GM21367 (cell line): ENCODE results near the gene CUBN.

Experiments
- ATAC-seq: cut with Tn5 transposase; IDR thresholded peaks from one replicate; pipeline ENCODE4 v1.9.1; 2021; ENCODE audit not compliant: unreplicated experiment

Gene CUBN

DNA sequence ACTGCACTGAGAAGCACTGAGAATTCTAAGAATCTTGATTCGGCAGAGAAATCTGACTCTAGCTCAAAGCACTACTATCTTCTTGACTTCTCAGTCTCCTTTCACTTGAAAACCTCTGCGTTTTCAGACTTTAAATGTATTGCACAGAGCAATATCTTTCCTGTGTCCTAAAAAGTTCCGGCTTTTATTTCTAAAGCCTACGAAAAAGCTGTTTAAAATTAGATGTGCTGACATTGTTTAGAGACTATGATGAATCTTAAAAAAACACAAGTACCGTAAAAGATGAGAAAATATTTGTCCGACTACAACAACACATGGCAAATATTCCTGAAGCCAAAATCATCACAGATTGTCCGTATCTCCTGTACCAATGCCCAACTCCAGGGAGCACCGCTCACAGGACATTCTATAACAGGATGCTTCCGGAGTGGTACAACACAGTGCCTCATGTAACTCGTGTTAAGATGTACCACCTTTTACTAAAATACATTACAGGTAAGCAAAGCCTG lies 136.9 kb downstream of the CUBN start:
- ATAC-seq, result no peak

DNA sequence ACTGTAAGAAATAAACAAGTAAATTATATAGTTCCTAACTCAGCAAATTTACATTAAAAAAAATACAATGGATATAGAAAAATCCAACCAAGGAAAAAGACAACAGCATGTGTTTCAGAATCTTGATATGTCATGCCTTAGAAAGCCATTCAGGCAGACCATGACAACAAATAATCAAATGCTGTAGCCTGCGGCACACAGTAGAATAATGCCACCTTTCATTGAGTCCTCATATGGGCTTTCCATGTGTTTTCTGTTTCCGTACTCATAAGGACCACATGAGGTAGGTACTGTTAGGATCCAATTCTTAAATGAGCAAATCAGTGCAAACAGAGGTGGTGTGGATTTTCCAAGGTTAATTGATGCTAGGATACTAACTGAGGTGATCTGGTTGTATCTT lies 138.6 kb downstream of the CUBN start:
- no peak for ATAC-seq

DNA sequence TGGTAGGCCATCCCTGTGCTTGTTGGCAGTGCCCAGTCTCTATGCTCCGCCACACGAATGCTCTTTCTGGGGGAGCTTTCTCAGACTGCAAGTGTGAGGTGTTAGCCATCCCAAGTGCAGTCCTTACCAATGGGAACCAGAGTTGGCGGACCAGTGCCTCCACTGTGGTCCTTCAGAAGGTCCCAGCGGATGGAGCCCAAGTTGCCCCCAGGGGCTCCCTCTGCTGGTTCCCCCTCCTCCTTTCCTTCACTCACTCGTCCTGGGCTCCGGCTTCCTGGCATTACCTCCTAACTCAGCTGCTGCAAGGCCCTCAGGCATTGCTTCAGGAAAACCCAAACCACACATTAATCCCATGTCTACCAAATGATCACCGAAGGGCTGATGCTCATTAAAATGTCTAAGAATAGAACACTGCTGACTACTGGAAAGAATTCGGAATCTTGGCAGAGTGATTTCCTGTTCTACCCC lies 139.8 kb downstream of the CUBN start:
- no peak for ATAC-seq

DNA sequence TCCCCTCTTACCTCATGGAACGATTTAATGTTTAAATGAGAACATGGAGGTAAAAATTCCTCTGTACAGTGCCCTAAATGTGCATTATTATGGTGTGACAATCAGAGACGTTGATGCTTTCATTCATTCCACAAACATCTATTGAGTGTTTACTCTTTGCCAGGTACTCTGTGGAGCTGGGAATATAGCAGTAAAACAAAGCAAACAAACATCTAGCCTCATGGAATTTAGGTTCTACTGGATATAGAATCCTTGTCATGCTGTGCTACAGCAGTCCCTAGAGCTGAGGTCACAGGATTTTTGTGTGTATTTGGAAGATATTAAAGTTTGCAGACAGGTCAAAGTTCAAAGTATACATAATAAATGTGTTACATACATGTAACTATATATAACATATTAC lies 140.7 kb downstream of the CUBN start:
- no peak for ATAC-seq

DNA sequence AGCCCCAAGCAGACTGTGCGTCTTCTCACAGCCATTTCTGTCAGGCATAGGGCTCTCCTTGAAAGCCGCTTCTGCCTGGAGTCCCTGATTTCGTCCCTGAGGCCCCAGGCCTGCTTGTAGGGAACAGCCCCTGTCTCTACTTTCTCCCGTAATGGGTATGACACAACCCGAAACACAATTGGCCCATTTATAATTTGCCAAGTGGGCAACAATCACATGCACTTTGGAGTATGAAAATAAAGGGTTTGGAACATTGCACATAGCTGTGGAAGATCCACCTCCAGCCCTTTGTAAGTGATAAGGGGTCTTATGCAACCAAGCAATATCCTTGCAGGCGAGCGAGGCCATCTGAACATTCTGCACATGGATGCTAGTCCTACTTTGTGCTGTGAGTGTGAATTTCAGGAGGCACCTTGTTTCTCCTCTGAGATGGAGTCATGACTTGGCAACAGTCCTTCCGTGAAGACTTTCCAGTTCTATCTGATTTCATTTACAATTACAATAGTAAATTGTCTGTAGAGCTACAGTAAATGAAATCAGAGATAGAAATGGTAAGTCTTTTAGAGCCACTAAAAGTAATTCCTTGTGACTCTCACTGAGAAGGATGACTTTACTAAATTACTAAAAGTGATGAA lies 141.5 kb downstream of the CUBN start:
- ATAC-seq, result no peak

DNA sequence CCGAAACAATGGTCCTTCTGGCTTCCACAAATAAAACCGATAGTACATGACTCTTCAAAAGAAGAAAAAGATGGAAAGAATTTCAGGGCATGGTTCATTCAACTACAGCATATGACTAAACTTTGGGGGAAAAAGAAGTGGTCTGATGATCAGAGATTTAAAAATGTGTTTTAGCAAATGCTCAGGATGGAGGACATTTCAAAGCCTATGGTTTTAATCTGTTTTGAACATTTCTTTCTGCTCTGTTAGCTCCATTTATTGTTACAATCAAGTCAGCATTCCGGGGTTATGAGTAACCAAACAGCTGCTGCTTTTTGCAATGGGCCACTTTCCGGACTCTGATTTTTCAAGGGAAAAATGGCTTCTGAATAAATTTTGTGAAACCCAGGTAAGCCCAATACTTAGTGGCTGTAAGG lies 142.4 kb downstream of the CUBN start:
- ATAC-seq, result no peak

DNA sequence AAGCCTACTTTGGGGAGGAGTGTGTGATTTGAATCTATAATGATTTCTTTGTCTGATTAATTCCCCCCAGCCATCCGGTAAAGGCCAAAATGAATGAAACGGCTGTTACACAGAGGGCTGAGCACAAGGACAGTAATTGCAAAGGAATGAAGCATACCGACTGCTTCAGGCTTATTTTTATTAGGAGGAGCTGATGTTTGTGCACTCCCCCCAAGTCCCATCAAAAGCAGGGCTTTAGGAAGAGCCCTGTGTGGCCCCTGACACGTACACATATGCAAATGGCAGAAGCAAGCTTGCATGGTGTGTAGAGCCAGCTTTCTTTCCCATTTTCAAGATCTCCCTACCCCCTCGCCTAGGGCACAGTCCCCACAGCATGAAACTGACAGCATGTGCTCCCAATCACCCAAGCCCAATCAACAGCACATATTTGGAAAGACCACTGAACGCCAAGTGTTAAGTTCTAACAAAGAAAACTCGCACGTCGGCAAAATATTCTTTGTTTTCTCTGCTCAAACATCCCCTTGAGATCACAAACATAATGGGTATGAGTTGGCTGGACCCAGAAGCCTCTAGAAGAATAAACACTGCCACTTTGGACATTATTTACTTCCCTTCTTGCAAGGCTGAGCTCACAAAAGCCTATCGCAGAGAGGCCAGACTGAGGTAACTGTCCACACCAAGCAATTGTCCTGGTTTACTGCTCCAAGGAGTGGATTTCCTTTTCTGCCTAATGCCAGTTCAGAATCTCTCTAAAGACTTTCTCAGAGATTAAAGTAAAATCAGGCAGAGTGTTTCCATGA lies 143.0 kb downstream of the CUBN start:
- no peak for ATAC-seq

DNA sequence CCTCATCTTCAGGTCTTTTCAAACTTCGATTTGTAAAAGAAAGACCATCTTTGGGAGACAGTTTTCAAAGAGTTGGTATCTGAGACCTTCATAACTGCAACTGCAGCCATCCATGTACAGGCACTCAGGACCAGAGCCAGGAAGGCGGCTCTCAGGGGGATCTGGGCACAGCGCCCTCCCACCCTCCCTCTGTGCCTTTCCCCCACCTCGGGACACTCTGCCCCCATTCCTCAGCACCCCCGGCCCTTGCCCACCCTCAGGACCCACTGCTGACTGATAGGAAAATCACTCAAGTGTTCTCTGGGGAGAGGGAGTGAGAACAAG lies 143.6 kb downstream of the CUBN start:
- ATAC-seq, result no peak

DNA sequence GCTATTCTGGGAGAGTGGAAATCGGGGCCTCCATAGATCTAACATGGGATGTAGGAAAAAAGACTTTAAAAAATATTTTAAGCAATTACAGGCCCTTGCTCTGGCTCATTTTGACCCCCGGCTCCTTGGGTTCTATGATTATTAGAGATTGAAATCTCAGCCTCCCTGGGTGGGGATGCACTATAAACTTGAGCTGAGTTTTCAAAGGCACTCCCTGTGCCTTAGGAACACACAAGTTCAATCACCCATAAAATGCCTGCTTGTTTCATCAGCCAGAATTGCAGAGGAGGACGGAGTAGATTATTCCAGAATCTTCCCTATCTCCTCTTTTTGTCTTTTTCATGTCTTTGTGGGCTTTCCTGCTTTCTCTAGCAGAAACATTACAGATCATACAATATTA lies 145.4 kb downstream of the CUBN start:
- no peak for ATAC-seq

DNA sequence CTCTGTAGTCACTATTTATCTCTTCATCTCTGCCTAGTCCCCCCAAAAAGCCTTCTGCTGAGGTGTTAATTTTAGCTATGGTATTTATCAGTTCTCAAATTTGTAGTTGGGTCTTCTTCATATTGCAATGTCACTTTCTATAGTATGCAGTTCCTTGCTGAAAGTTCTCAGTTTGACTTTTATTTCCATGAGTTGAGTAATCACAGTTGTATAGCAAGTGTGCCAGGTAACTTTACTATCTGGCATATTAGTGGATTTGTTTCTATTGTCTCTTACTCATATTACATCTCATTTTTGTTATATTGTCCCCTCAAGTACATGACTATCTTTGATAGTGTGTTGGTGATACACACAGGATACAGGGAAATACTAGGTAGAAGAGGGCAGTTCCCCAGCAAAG lies 152.8 kb downstream of the CUBN start:
- ATAC-seq, result no peak

DNA sequence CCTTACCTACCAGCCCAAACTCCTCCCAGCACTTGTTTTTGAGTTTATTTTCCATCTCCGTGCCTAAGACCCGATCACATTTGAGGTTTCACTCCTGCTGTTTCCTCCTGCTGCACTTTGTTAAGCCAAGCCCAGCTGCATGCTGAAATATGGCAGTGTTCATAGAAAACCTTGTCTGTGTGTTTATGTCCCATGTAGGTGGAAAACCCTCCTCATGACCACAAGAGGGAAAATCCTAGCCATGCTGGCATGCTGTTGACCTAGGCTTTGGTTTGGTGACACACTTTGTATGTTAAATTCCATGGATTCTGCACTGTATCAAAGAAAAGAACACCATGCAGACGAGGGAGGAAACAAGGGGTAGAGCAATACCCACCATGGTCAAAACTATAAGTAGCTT lies 154.4 kb downstream of the CUBN start:
- no peak for ATAC-seq

DNA sequence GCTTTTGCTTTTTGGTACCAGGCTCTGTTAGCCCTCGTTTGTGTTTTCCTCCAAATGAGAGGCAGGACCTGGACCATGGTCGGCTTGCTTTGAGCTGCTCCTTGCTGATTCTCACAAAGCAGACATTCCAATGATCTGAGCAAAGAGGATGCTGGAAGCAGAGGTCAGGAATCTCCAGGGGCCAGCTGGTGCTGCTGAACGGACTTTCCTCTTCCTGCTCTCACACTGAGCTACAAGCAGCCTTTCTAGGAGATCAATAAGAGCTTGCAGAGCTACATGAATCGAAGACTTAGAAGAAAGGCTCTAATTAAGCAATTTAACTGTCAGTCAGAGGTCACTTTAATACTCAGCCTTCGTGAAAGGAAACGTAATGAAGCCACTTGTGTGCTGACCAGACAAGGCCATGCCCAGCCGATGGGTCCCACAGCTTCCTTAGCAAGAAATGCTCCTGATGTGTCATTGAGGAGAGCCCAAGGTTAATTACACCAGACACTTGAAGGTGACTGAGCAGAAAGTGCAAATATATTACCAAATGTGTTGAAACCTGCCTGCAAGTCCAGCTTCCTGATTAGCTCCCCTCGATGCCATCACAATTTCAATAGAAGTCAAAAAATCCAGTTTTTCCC lies 161.1 kb downstream of the CUBN start:
- no peak for ATAC-seq

DNA sequence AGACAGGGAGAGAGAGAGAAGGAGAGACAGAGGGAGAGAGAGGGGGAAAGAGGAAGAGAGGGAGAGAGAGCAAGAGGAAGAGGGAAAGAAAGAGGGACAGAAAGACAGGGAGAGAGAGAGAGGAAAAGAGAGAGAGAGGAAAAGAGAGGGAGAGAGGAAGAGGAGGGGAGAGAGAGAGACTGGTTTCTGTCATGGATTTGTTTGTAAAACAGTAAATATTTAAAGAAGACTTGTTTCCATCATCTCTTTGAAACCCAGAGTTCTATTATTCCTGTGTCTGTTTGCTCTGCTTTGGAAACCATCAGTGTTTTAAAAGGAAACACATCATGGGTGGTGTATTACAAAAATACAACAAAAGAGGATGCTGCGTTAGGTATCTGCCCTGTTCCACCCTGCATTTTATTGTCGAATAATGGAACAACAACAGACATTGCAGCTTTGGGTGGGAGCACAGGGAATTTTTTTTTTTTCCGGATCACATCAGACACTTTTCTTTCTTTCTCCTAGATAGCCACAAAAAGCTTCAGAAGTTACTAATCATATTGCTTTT lies 161.7 kb downstream of the CUBN start:
- ATAC-seq, result no peak

DNA sequence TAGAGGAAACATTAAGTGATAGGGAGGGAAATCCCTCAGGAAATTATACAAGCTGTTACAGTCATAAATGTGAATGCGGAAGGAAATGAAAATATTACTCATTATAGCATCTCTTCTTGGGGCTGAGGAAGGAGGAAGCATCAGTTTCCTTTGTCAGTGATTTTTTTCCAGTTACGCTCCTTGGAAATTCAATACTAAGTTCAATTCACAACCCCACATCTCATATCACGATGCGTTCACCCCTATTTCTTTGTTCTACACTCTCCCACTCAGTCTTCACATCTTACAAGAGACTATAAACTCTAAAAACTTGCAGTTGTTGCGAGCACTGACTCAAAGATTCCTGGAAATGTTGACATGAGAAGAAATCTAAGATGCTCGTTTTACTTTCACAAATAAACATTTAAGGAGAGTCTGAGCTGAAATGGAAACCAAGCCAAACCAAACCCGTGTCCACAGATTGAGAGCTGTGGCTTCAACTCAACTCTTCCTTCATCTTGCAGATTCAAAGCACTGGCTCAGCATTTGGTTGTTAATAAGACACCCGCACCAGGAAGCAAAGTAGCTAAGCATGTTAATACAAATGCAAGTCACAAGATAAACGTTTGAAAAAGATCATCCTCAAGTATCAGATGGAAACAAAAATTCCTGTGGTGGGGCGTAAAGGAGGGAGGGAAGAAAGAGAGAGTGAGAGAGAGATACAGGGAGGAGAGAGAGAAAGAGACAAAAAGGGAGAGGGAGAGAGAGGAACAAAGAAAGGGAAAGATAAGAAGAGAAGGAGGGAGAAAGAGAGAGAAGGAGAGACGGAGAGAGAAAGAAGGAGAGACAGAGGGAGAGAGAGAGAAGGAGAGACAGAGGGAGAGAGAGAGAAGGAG lies 162.4 kb downstream of the CUBN start:
- ATAC-seq, result no peak

DNA sequence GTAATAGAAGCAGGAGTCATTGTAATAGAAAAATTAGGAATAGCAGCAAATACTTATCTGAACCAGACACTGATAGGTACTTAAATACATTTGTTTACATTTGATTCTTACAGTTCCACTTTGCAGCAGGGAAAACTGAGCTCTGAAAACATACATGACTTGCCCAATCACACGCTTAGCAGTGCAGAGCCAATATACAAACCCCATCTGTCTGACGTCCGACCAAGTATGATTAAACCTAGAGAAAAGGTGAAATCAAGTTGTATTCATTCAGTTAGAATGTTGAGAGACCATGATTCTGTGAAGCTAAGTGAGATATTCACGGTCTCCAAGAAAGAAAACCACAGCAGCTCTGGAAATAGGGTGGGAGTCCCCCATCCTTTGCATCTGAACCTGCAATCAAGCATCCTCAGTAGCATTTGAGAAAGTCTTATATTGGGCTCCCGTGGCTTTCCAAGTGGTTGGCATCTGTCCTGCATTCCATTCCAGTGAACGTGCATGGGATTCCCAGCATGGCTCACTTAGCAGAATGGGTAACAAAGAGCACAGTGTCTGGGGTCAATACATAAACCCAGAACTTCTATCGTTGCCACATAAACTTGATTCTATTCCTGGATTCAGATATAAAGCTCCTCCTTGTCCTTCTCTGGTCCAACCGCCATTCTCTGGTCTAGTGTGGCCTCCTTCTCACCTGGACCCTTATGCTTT lies 163.7 kb downstream of the CUBN start:
- no peak for ATAC-seq

DNA sequence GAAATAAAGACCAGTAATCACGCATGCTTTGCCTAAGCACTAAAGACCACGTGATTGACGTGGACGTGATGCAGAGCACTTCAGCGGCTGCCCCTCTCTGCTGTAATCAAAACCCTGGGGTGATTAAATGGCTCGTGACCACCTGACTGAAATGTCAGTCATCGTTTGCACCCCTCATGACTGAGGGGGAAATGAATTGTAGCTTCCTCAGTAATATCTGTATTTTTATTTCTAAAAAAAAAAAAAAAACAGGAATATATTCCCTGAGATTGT lies 164.3 kb downstream of the CUBN start:
- ATAC-seq, result no peak

DNA sequence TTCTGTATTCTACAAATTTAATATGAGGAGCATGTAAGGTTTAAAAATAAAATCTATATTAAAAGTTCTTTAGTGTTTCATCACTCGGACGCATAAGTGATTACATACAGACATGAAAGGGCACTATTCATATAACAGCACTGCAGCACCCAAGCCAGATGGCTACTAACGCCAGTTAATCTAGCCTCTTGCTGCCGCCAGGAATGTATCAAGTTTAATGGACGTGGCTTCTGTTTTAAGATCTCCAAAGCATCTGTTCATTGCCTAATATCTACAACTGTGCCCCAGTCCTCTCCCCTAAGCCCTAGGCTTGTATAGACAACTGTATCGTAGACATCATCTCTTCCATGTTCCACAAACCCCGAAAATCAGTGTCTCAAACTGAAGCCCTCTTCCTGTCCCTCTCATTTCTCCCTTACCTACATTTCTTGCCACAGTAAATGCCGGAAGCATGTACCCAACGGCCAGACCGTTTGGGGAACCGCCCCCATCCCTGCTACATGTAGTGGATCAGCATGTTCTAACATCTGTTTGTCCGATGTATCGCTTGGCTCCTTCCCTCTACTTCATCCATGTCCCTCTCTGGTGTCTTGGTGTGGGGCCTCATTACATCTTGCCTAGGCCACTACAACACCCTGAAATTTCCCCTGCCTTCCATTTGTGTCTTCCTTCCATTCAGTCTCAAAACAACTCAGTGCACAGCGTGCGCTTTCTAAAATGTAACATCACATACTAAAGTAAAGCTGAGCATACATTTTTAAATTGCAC lies 164.9 kb downstream of the CUBN start:
- ATAC-seq, result no peak

DNA sequence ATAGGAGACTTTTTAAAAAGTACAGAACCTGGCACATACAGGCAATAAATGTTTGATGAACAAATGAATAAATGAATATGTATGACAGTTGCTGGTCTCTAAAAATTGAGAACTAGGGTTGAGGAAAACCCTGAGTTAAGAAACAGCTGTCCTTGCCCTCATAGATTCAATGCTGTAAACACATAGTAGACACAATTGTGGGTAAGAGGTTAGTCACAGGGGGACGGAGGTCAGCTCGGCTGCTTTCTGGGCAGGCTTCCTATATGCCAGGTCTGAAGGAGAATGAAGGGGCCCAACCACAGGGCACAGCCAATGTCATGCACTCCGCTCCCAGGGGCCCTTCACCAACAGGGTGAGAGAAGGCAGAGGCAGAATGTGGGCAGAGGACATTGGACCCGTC lies 169.1 kb downstream of the CUBN start:
- ATAC-seq, result no peak

DNA sequence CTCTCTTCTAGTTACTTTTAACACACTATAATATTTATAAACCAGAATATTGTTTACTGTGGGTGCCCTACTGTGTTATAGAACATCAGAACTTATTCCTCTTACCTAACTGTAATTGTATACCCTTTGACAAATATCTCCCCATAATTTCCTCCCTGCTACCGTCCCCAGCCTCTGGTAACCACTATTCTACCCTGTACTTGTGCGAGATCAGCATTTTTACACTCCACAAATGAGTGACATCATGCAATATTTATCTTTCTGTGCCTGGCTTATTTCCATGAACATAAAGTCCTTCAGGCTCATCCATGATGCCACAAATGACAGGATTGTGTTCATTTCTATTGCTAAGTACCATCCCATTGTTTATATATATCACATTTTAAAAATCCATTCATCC lies 172.6 kb downstream of the CUBN start:
- no peak for ATAC-seq
